Gastroesophageal sphincter (tissue), 3 donors: Measurements from ENCODE around the gene ADAMTSL2.

ENCODE experiments used
- POLR2AphosphoS5 ChIP-seq: sonication (generic); formaldehyde crosslinking; IDR thresholded peaks from one replicate; pipeline ENCODE4 v1.6.1; 2017; ENCODE audit warnings: antibody characterized with exemption
- TF ChIP-seq, protein P1 (sequence below), 4 experiments: fragments of 200-600 bp in 2 of 4; fragments of 450-650 bp in 2 of 4; sonication (generic) in 1 of 4; IDR thresholded peaks; one replicate each; pipeline ENCODE4 v1.5.1; 2017 to 2019; ENCODE audit warnings: antibody characterized with exemption in 4 of 4, mild to moderate bottlenecking in 2 of 4, moderate library complexity in 2 of 4

- TF ChIP-seq, protein P1, sequence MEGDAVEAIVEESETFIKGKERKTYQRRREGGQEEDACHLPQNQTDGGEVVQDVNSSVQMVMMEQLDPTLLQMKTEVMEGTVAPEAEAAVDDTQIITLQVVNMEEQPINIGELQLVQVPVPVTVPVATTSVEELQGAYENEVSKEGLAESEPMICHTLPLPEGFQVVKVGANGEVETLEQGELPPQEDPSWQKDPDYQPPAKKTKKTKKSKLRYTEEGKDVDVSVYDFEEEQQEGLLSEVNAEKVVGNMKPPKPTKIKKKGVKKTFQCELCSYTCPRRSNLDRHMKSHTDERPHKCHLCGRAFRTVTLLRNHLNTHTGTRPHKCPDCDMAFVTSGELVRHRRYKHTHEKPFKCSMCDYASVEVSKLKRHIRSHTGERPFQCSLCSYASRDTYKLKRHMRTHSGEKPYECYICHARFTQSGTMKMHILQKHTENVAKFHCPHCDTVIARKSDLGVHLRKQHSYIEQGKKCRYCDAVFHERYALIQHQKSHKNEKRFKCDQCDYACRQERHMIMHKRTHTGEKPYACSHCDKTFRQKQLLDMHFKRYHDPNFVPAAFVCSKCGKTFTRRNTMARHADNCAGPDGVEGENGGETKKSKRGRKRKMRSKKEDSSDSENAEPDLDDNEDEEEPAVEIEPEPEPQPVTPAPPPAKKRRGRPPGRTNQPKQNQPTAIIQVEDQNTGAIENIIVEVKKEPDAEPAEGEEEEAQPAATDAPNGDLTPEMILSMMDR (IDR thresholded peaks at IDR 0.05) = no peak
- no peak for TF ChIP-seq POLR2AphosphoS5
Measured at GRCh38 chr9:133621725-133622267, 87.3 kb downstream of the ADAMTSL2 start.
